Stimulated activated CD8-positive, alpha-beta memory T cell treated with anti-CD3 and anti-CD28 coated beads, Interleukin-7, amount 100 ng/mL, for 24 hours (primary cell): Measurements from ENCODE around the gene CHST11.

Source experiments
- DNase-seq: peaks from one replicate; pipeline ENCODE4 v3.0.0-alpha.2; 2020; ENCODE audit warnings: low read depth

The CHST11 gene

GRCh38 chr12:104583301-104583700 lies 126.6 kb downstream of the CHST11 start:
- DNase-seq = no peak

GRCh38 chr12:104585448-104586055 lies 128.8 kb downstream of the CHST11 start:
- DNase-seq = no peak

- DNase-seq = no peak
These were observed 129.7 kb downstream of the CHST11 start for GRCh38 chr12:104586351-104586919.

- DNase-seq = no peak
These were observed 131.5 kb downstream of the CHST11 start for GRCh38 chr12:104588047-104588920.

- no peak for DNase-seq
These were observed 132.3 kb downstream of the CHST11 start for GRCh38 chr12:104588921-104589590.

- DNase-seq = no peak
These were observed 133.3 kb downstream of the CHST11 start for GRCh38 chr12:104590022-104590421.

- no peak for DNase-seq
These were observed 134.6 kb downstream of the CHST11 start for GRCh38 chr12:104591257-104591885.

- DNase-seq = no peak
These were observed 136.7 kb downstream of the CHST11 start for GRCh38 chr12:104593482-104593881.

GRCh38 chr12:104596134-104596799 lies 139.5 kb downstream of the CHST11 start:
- no peak for DNase-seq

- DNase-seq = no peak
These were observed 140.4 kb downstream of the CHST11 start for GRCh38 chr12:104596898-104597843.

- no peak for DNase-seq
These were observed 141.9 kb downstream of the CHST11 start for GRCh38 chr12:104598342-104599271.

- no peak for DNase-seq
These were observed 142.7 kb downstream of the CHST11 start for GRCh38 chr12:104599272-104600035.

GRCh38 chr12:104600036-104600712 lies 143.4 kb downstream of the CHST11 start:
- DNase-seq = no peak

GRCh38 chr12:104600790-104601739 lies 144.3 kb downstream of the CHST11 start:
- no peak for DNase-seq

GRCh38 chr12:104602406-104602805 lies 145.7 kb downstream of the CHST11 start:
- no peak for DNase-seq

GRCh38 chr12:104602896-104603295 lies 146.1 kb downstream of the CHST11 start:
- no peak for DNase-seq

- no peak for DNase-seq
These were observed 146.8 kb downstream of the CHST11 start for GRCh38 chr12:104603545-104603973.
